ENCODE measurements around the gene PIN1.

PIN1 gene

GRCh38 chr19:9848762-9849161 lies 13.6 kb downstream of the PIN1 start:
- H3K4me3 ChIP-seq (ENCODE audit: control insufficient read depth, low read depth, low read length), result no peak overlapping the region
- TF ChIP-seq, protein P1, sequence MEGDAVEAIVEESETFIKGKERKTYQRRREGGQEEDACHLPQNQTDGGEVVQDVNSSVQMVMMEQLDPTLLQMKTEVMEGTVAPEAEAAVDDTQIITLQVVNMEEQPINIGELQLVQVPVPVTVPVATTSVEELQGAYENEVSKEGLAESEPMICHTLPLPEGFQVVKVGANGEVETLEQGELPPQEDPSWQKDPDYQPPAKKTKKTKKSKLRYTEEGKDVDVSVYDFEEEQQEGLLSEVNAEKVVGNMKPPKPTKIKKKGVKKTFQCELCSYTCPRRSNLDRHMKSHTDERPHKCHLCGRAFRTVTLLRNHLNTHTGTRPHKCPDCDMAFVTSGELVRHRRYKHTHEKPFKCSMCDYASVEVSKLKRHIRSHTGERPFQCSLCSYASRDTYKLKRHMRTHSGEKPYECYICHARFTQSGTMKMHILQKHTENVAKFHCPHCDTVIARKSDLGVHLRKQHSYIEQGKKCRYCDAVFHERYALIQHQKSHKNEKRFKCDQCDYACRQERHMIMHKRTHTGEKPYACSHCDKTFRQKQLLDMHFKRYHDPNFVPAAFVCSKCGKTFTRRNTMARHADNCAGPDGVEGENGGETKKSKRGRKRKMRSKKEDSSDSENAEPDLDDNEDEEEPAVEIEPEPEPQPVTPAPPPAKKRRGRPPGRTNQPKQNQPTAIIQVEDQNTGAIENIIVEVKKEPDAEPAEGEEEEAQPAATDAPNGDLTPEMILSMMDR (IDR thresholded peaks at IDR 0.05; ENCODE audit: control insufficient read depth, insufficient read depth, low read depth, low read length, missing control alignments), result no peak
- no peak for DNase-seq (ENCODE audit: low read depth)

GRCh38 chr19:9849791-9850190 lies 14.7 kb downstream of the PIN1 start:
- no peak overlapping the region for H3K4me3 ChIP-seq (ENCODE audit: control insufficient read depth, low read depth, low read length)
- TF ChIP-seq, protein P1 (IDR thresholded peaks at IDR 0.05; ENCODE audit: control insufficient read depth, insufficient read depth, low read depth, low read length, missing control alignments), result no peak
- no peak for DNase-seq (ENCODE audit: low read depth)

- TF ChIP-seq, protein P1 (IDR thresholded peaks at IDR 0.05; ENCODE audit: control insufficient read depth, insufficient read depth, low read depth, low read length, missing control alignments), result no peak
- no peak for DNase-seq (ENCODE audit: low read depth)
- H3K4me3 ChIP-seq (ENCODE audit: control insufficient read depth, low read depth, low read length), result no peak overlapping the region
These were observed 15.3 kb downstream of the PIN1 start for GRCh38 chr19:9850235-9850959.

DNA sequence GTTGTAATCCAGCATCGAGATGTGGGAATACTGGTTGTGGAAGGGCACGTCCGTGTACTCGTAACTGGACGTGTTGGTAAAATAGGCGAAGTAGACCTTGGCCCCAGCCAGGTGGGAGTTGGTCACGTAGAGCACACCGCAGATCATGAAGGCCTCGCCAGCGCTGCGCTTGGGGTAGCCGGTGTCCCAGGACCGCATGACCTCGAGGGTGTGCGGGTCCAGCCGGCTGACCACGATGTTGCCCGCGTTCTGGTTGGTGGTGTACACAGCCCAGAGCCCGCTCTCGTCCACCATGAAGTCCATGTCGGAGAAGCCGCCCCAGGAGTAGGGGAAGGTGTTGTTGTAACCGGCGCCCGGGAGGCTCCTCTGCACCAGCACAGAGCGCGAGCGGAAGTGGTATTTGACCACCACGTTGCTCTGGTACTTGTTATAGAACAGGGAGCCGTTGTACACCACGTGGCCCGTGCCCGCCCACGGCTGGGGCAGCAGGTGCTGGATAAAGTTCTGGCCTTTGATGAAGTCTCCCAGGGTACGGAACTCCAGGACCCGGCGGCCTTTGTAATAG lies 19.2 kb downstream of the PIN1 start:
- TF ChIP-seq, protein P1 (IDR thresholded peaks at IDR 0.05; ENCODE audit: control insufficient read depth, insufficient read depth, low read depth, low read length, missing control alignments), result no peak
- DNase-seq (ENCODE audit: low read depth), result no peak
- H3K4me3 ChIP-seq (ENCODE audit: control insufficient read depth, low read depth, low read length), result no peak overlapping the region

- TF ChIP-seq, protein P1 (IDR thresholded peaks at IDR 0.05; ENCODE audit: control insufficient read depth, insufficient read depth, low read depth, low read length, missing control alignments), result no peak
- DNase-seq (ENCODE audit: low read depth), result no peak
- H3K4me3 ChIP-seq (ENCODE audit: control insufficient read depth, low read depth, low read length), result no peak overlapping the region
These were observed 21.5 kb downstream of the PIN1 start for GRCh38 chr19:9856609-9857008.

DNA sequence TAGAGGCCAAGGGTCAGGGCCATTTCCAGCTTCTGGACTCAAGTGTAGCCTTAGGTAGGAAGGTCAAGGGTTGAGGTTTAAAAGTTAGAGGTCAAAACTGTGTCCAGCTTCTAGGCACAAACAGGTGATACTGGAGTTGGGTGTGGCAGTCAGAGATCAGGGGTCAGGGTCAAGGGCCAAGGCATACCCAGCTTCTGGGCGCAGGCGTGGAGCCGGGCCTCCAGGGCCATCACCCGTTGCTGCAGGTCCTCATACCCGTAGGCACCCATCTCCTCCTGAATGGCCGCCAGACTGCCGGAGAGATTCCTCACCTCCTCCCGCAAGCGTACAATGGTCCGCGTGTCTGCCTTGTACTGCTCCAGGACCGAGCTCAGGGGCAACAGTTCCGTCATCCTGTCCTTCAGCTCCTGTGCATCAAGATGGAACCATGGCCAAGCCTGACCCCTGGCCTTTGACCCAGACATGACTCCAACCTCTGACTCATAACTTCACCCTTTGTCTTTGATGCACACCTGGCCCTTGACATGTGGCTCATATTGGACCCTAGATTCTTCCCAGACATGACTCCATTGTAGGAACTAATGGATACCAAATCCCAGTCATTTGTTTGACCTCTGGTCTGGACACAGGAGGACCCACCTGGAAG lies 22.1 kb downstream of the PIN1 start:
- DNase-seq (ENCODE audit: low read depth), result no peak
- no peak overlapping the region for H3K4me3 ChIP-seq (ENCODE audit: control insufficient read depth, low read depth, low read length)
- TF ChIP-seq, protein P1 (IDR thresholded peaks at IDR 0.05; ENCODE audit: control insufficient read depth, insufficient read depth, low read depth, low read length, missing control alignments), result no peak
